ENCODE data around the gene ZNF641. TPM values are rescaled to one million over a fixed set of nuclear protein-coding genes. Genes with fewer than 3 reads are reported as not detected.

ZNF641 gene
- total and polyA plus RNA-seq, 8 donors, result 17.5 to 32.6 (median 27.3) TPM

- H3K4me3 ChIP-seq, result no peak overlapping the region
- no peaks in the 10 kb centered on the region for H3K9me3 ChIP-seq
- no peak for ATAC-seq
- DNase-seq, result no peak
- no peaks in the 10 kb centered on the region for H3K4me1 ChIP-seq
- H3K27ac ChIP-seq, result no peak overlapping the region
- intact Hi-C loops (cut with DNase I), result no loop called here
- H3K27me3 ChIP-seq, result no peaks in the 10 kb centered on the region
- TF ChIP-seq CTCF (IDR thresholded peaks at IDR 0.05), result no peak
- no peaks in the 10 kb centered on the region for H3K36me3 ChIP-seq
Observed at GRCh38 chr12:48366131-48366530, 15.4 kb upstream of the ZNF641 start.

GRCh38 chr12:48361664-48362339, 11.1 kb upstream of the ZNF641 start:
- H3K9me3 ChIP-seq, result no peaks in the 10 kb centered on the region
- DNase-seq (no peak), ATAC-seq (no peak)
- no peak overlapping the region for H3K27ac ChIP-seq
- intact Hi-C loops (cut with DNase I), result no loop called here
- TF ChIP-seq CTCF (IDR thresholded peaks at IDR 0.05), result no peak
- no peaks in the 10 kb centered on the region for H3K36me3 ChIP-seq
- no peaks in the 10 kb centered on the region for H3K27me3 ChIP-seq
- no peaks in the 10 kb centered on the region for H3K4me1 ChIP-seq
- H3K4me3 ChIP-seq, result no peak overlapping the region

GRCh38 chr12:48358937-48359513, 8.3 kb upstream of the ZNF641 start:
- no peak for TF ChIP-seq CTCF (IDR thresholded peaks at IDR 0.05)
- intact Hi-C loops (cut with DNase I), result no loop called here
- H3K4me3 ChIP-seq, result no peak overlapping the region

GRCh38 chr12:48356041-48356768, 5.5 kb upstream of the ZNF641 start:
- Histone ChIP-seq H3K27ac (no peak overlapping the region), H3K36me3 (no peaks in the 10 kb centered on the region), H3K4me1 (peaks cover 0 to 11% of the 10 kb centered on the region in 2 donors), H3K27me3 (no peaks in the 10 kb centered on the region), H3K9me3 (no peaks in the 10 kb centered on the region), H3K4me3 (no peak overlapping the region)
- no peak for TF ChIP-seq CTCF (IDR thresholded peaks at IDR 0.05)
- intact Hi-C loops (cut with DNase I), result no loop called here
- DNase-seq (no peak), ATAC-seq (no peak)

More at GRCh38 chr12:48358937-48359513, 8.3 kb upstream of the ZNF641 start:
- ATAC-seq (no peak), DNase-seq (no peak)
- no peaks in the 10 kb centered on the region for H3K4me1 ChIP-seq
- no peak overlapping the region for H3K27ac ChIP-seq
- H3K36me3 ChIP-seq, result no peaks in the 10 kb centered on the region
- H3K27me3 ChIP-seq, result no peaks in the 10 kb centered on the region
- H3K9me3 ChIP-seq, result no peaks in the 10 kb centered on the region

GRCh38 chr12:48352157-48352760, 1.5 kb upstream of the ZNF641 start:
- Histone ChIP-seq H3K4me1 (peaks cover 9 to 28% of the 10 kb centered on the region in 2 donors), H3K27ac (no peak overlapping the region), H3K4me3 (no peak overlapping the region), H3K9me3 (no peaks in the 10 kb centered on the region), H3K36me3 (peaks cover 0 to 9% of the 10 kb centered on the region in 2 donors), H3K27me3 (no peaks in the 10 kb centered on the region)
- ATAC-seq, result no peak
- DNase-seq, result no peak
- TF ChIP-seq CTCF (IDR thresholded peaks at IDR 0.05), result no peak
- intact Hi-C loops (cut with DNase I), result no loop called here
